Liver (tissue), 9 donors: ENCODE measurements around the gene MXD3. TPM values are rescaled to one million over a fixed set of nuclear protein-coding genes. Genes with fewer than 3 reads are reported as not detected.

ENCODE experiments used
- DNase-seq: peaks from one replicate; pipeline ENCODE4 v3.0.0-alpha.2; 2017; ENCODE audit warnings: low spot score
- H3K27ac ChIP-seq, 2 donors: one replicate each; pipeline ENCODE4 v1.7.0; 2013; ENCODE audit warnings: inconsistent platforms in 2 of 2, low read length in 2 of 2, control low read depth in 1 of 2, low read depth in 1 of 2, mild to moderate bottlenecking in 1 of 2
- H3K27me3 ChIP-seq, 4 donors: one replicate each; pipeline versions ENCODE4 v1.6.1 to v1.7.0; 2013; ENCODE audit warnings: low read length in 3 of 4, inconsistent platforms in 1 of 4, mild to moderate bottlenecking in 1 of 4, moderate library complexity in 1 of 4; ENCODE audit not compliant: control insufficient read depth in 4 of 4, insufficient read depth in 4 of 4
- H3K36me3 ChIP-seq, 4 donors: one replicate each; pipeline versions ENCODE4 v1.6.1 to v1.7.0; 2013; ENCODE audit warnings: low read length in 3 of 4, mild to moderate bottlenecking in 3 of 4, low read depth in 1 of 4, moderate library complexity in 1 of 4; ENCODE audit not compliant: control insufficient read depth in 4 of 4, insufficient read depth in 3 of 4
- H3K4me1 ChIP-seq, 4 donors: one replicate each; pipeline versions ENCODE4 v1.6.1 to v1.7.0; 2013; ENCODE audit warnings: low read length in 3 of 4, mild to moderate bottlenecking in 3 of 4, moderate library complexity in 1 of 4; ENCODE audit not compliant: control insufficient read depth in 4 of 4, insufficient read depth in 4 of 4
- H3K4me3 ChIP-seq, 3 donors: one replicate each; pipeline versions ENCODE4 v1.6.1 to v1.7.0; 2013; ENCODE audit warnings: low read length in 3 of 3, control low read depth in 1 of 3, low read depth in 1 of 3, mild to moderate bottlenecking in 1 of 3
- H3K9ac ChIP-seq, 2 donors: one replicate each; pipeline ENCODE4 v1.7.0; 2013; ENCODE audit warnings: low read length in 2 of 2, mild to moderate bottlenecking in 2 of 2, moderate library complexity in 2 of 2, control low read depth in 1 of 2, low read depth in 1 of 2
- H3K9me3 ChIP-seq, 4 donors: one replicate each; pipeline versions ENCODE4 v1.6.1 to v1.7.0; 2013; ENCODE audit warnings: low read length in 3 of 4; ENCODE audit not compliant: control insufficient read depth in 4 of 4
- EGR1 ChIP-seq, 2 donors: IDR thresholded peaks; 2 replicates each; pipeline ENCODE4 v1.6.1; 2016 to 2018; ENCODE audit warnings: antibody characterized with exemption in 2 of 2, low read depth in 2 of 2
- FOXA1 ChIP-seq: IDR thresholded peaks from 2 replicates; pipeline ENCODE4 v1.6.1; 2016; ENCODE audit warnings: antibody characterized with exemption
- FOXA2 ChIP-seq: IDR thresholded peaks from 2 replicates; pipeline ENCODE4 v1.6.1; 2016; ENCODE audit warnings: antibody characterized with exemption
- GABPA ChIP-seq, 2 donors: IDR thresholded peaks in 1 of 2; conservative IDR thresholded peaks in 1 of 2; 2 replicates each; pipeline ENCODE4 v1.6.1; 2016; ENCODE audit warnings: antibody characterized with exemption in 2 of 2, mild to moderate bottlenecking in 1 of 2, moderate library complexity in 1 of 2
- HNF4A ChIP-seq, 2 donors: conservative IDR thresholded peaks; 2 replicates each; pipeline ENCODE4 v1.6.1; 2016; ENCODE audit warnings: antibody characterized with exemption in 2 of 2, mild to moderate bottlenecking in 2 of 2
- JUND ChIP-seq, 2 donors: IDR thresholded peaks; 2 replicates each; pipeline ENCODE4 v1.6.1; 2016; ENCODE audit warnings: antibody characterized with exemption in 2 of 2
- NR2F2 ChIP-seq: IDR thresholded peaks from 2 replicates; pipeline ENCODE4 v1.6.1; 2016; ENCODE audit warnings: antibody characterized with exemption
- RAD21 ChIP-seq, 2 donors: IDR thresholded peaks; 2 replicates each; pipeline ENCODE4 v1.6.1; 2016; ENCODE audit warnings: antibody characterized with exemption in 2 of 2, mild to moderate bottlenecking in 2 of 2
- RXRA ChIP-seq, 2 donors: IDR thresholded peaks; 2 replicates each; pipeline ENCODE4 v1.6.1; 2017 to 2018; ENCODE audit warnings: antibody characterized with exemption in 2 of 2, mild to moderate bottlenecking in 1 of 2
- SP1 ChIP-seq: IDR thresholded peaks from 2 replicates; pipeline ENCODE4 v1.6.1; 2018; ENCODE audit warnings: antibody characterized with exemption, mild to moderate bottlenecking
- TAF1 ChIP-seq: conservative IDR thresholded peaks from 2 replicates; pipeline ENCODE4 v1.6.1; 2016; ENCODE audit warnings: antibody characterized with exemption, mild to moderate bottlenecking
- YY1 ChIP-seq: IDR thresholded peaks from 2 replicates; pipeline ENCODE4 v1.6.1; 2016; ENCODE audit warnings: antibody characterized with exemption, mild to moderate bottlenecking
- WGBS: extraction: QIAGEN DNeasy Blood & Tissue Kit; methylation state at CpG from one replicate; pipeline ENCODE4 v1.1.7; 2013; 5-methylcytosine and 5-hydroxymethylcytosine counted together
- polyA plus RNA-seq, 2 donors: library from polyadenylated mRNA; stranded (reverse) in 1 of 2; unstranded in 1 of 2; fragments of 200-250 nt in 1 of 2; fragments of >200 nt in 1 of 2; fragmentation: Nextera tagmentation in 1 of 2; extraction: Ambion mirVana in 1 of 2; gene quantifications; one replicate each; pipeline versions ENCODE4 v1.2.1 to v1.2.3, GENCODE V29; 2013 to 2015
- total RNA-seq, 2 donors: library from RNA; depleted of rRNA; stranded (reverse); fragments of >200 nt; gene quantifications; one replicate each; pipeline ENCODE4 v1.2.3, GENCODE V29; 2014
- TF ChIP-seq, protein P1 (sequence below): fragments of 150-350 bp; IDR thresholded peaks from 2 replicates; pipeline ENCODE4 v1.5.1; 2017; ENCODE audit warnings: improper control_type of control experiment, low read depth, low read length; ENCODE audit not compliant: missing input control
- TF ChIP-seq, protein P2 (sequence below): IDR thresholded peaks from 2 replicates; pipeline ENCODE4 v1.6.1; 2016; ENCODE audit warnings: antibody characterized with exemption
- TF ChIP-seq, protein P3 (sequence below): IDR thresholded peaks from 2 replicates; pipeline ENCODE4 v1.6.1; 2016; ENCODE audit warnings: antibody characterized with exemption, mild to moderate bottlenecking
- TF ChIP-seq, protein P4 (sequence below): IDR thresholded peaks from 2 replicates; pipeline ENCODE4 v1.6.1; 2016; ENCODE audit warnings: antibody characterized with exemption
- TF ChIP-seq, protein P5 (sequence below): IDR thresholded peaks from 2 replicates; pipeline ENCODE4 v1.6.1; 2016; ENCODE audit warnings: antibody characterized with exemption
- donor health status: healthy.
- donor health status: healthy.
- donor health status: healthy.
- donor health status: healthy.
- donor health status: healthy.

MXD3 gene
- total and polyA plus RNA-seq, 4 donors, result 1.9 to 36.8 (median 7.0) TPM

DNA sequence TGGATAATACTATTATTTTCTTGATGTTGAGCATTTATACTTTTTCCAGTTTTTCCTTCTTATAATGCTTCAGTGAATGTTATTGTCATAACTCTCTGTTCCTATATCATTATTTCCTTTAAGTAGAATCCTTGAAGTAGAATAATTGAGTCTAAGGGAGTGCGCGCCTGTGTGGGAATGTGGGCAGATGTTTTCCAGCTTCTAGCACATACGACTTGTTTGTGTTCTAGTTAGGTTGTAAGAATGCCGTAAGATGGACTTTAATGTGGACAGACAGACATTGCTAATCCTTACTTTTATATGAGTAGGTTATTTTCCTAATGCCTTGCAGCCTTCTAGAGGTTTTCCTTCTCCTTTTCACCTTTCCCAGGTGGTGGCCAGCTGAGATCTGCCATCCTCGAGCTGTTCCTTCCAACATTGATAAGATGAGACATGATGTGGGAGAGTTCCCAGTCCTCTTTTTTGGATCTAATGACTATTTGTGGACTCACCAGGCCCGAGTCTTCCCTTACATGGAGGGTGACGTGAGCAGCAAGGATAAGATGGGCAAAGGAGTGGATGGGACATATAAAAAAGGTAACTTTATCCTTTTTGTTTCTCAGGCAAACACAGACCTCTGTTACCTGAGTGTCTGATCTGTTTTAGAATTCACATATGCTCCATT lies 42.3 kb downstream of the MXD3 start:
- no peak for DNase-seq
- peaks cover 0 to 4% (median 0%) of the 10 kb centered on the region in 4 donors for H3K4me1 ChIP-seq
- H3K9me3 ChIP-seq, result no peaks in the 10 kb centered on the region
- TF ChIP-seq FOXA2 (no peak), YY1 (no peak), HNF4A (conservative IDR thresholded peaks at IDR 0.05) (no peak), EGR1 (IDR thresholded peaks at IDR 0.05; ENCODE audit: low read depth in 2 of 2) (no peak), SP1 (no peak), RXRA (IDR thresholded peaks at IDR 0.05) (no peak), NR2F2 (no peak), JUND (IDR thresholded peaks at IDR 0.05) (no peak), FOXA1 (no peak), TAF1 (no peak), RAD21 (IDR thresholded peaks at IDR 0.05) (no peak), GABPA (IDR thresholded peaks at IDR 0.05 in 1 of 2, conservative IDR thresholded peaks at IDR 0.05 in 1 of 2) (no peak)
- TF ChIP-seq, protein P1, sequence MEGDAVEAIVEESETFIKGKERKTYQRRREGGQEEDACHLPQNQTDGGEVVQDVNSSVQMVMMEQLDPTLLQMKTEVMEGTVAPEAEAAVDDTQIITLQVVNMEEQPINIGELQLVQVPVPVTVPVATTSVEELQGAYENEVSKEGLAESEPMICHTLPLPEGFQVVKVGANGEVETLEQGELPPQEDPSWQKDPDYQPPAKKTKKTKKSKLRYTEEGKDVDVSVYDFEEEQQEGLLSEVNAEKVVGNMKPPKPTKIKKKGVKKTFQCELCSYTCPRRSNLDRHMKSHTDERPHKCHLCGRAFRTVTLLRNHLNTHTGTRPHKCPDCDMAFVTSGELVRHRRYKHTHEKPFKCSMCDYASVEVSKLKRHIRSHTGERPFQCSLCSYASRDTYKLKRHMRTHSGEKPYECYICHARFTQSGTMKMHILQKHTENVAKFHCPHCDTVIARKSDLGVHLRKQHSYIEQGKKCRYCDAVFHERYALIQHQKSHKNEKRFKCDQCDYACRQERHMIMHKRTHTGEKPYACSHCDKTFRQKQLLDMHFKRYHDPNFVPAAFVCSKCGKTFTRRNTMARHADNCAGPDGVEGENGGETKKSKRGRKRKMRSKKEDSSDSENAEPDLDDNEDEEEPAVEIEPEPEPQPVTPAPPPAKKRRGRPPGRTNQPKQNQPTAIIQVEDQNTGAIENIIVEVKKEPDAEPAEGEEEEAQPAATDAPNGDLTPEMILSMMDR, result no peak
- TF ChIP-seq, protein P2, sequence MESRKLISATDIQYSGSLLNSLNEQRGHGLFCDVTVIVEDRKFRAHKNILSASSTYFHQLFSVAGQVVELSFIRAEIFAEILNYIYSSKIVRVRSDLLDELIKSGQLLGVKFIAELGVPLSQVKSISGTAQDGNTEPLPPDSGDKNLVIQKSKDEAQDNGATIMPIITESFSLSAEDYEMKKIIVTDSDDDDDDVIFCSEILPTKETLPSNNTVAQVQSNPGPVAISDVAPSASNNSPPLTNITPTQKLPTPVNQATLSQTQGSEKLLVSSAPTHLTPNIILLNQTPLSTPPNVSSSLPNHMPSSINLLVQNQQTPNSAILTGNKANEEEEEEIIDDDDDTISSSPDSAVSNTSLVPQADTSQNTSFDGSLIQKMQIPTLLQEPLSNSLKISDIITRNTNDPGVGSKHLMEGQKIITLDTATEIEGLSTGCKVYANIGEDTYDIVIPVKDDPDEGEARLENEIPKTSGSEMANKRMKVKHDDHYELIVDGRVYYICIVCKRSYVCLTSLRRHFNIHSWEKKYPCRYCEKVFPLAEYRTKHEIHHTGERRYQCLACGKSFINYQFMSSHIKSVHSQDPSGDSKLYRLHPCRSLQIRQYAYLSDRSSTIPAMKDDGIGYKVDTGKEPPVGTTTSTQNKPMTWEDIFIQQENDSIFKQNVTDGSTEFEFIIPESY, result no peak
- TF ChIP-seq, protein P3, sequence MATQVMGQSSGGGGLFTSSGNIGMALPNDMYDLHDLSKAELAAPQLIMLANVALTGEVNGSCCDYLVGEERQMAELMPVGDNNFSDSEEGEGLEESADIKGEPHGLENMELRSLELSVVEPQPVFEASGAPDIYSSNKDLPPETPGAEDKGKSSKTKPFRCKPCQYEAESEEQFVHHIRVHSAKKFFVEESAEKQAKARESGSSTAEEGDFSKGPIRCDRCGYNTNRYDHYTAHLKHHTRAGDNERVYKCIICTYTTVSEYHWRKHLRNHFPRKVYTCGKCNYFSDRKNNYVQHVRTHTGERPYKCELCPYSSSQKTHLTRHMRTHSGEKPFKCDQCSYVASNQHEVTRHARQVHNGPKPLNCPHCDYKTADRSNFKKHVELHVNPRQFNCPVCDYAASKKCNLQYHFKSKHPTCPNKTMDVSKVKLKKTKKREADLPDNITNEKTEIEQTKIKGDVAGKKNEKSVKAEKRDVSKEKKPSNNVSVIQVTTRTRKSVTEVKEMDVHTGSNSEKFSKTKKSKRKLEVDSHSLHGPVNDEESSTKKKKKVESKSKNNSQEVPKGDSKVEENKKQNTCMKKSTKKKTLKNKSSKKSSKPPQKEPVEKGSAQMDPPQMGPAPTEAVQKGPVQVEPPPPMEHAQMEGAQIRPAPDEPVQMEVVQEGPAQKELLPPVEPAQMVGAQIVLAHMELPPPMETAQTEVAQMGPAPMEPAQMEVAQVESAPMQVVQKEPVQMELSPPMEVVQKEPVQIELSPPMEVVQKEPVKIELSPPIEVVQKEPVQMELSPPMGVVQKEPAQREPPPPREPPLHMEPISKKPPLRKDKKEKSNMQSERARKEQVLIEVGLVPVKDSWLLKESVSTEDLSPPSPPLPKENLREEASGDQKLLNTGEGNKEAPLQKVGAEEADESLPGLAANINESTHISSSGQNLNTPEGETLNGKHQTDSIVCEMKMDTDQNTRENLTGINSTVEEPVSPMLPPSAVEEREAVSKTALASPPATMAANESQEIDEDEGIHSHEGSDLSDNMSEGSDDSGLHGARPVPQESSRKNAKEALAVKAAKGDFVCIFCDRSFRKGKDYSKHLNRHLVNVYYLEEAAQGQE, result no peak
- TF ChIP-seq, protein P4, sequence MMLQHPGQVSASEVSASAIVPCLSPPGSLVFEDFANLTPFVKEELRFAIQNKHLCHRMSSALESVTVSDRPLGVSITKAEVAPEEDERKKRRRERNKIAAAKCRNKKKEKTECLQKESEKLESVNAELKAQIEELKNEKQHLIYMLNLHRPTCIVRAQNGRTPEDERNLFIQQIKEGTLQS, result no peak
- TF ChIP-seq, protein P5, sequence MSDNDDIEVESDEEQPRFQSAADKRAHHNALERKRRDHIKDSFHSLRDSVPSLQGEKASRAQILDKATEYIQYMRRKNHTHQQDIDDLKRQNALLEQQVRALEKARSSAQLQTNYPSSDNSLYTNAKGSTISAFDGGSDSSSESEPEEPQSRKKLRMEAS, result no peak
- no peaks in the 10 kb centered on the region for H3K27me3 ChIP-seq
- H3K9ac ChIP-seq, result no peak overlapping the region
- H3K4me3 ChIP-seq, result no peak overlapping the region
- H3K27ac ChIP-seq, result no peak overlapping the region
- H3K36me3 ChIP-seq, result peaks cover 3 to 52% (median 48%) of the 10 kb centered on the region in 4 donors
- WGBS, result 97% methylated on average over 7 of the region's 7 CpGs
